ENCODE results near the gene MED16. TPM values are rescaled to one million over a fixed set of nuclear protein-coding genes. Genes with fewer than 3 reads are reported as not detected.

MED16 gene
- total and polyA plus RNA-seq, 10 of the 15 experiments (the other 5 are each of a cell fraction or from before 2014, with no cell fraction given): 0.56 to 51.1 (median 13.6) TPM

GRCh38 chr19:939439-939838 is 46.5 kb upstream of the MED16 start:
- Histone ChIP-seq H3K9me3 (replicated peaks; ENCODE audit: control insufficient read depth, insufficient read depth, low read length) (peaks cover 4% of the 10 kb centered on the region), H2AFZ (ENCODE audit: control insufficient read depth, low read depth, low read length) (no peak overlapping the region), H3K9ac (ENCODE audit: control insufficient read depth, insufficient read depth, low read length) (no peak overlapping the region), H3K27me3 (replicated peaks in 1 of 2; ENCODE audit: control insufficient read depth in 2 of 2, insufficient read depth in 2 of 2, low read length in 1 of 2) (no peaks in the 10 kb centered on the region), H4K20me1 (ENCODE audit: control insufficient read depth, insufficient read depth) (no peaks in the 10 kb centered on the region; the same call in 1 of the 2 replicates), H3K4me1 (ENCODE audit: control insufficient read depth, insufficient read depth, low read length) (peaks cover 7% of the 10 kb centered on the region), H3K79me2 (ENCODE audit: control insufficient read depth, insufficient read depth, low read length) (peaks cover 68% of the 10 kb centered on the region), H3K36me3 (ENCODE audit: control insufficient read depth in 2 of 2, insufficient read depth in 2 of 2, low read length in 1 of 2) (peaks cover 32 to 36% of the 10 kb centered on the region in 2 experiments), H3K4me3 (no peak overlapping the region), H3K4me2 (ENCODE audit: control insufficient read depth, insufficient read depth) (peak overlapping the region; percentile 79; the same call in 1 of the 2 replicates), H3K27ac (ENCODE audit: control insufficient read depth, insufficient read depth) (no peak overlapping the region)
- in situ Hi-C loops (cut with MboI): no loop called here
- DNase-seq (ENCODE audit: low read depth, low spot score) (no peak), FAIRE-seq (no peak), ATAC-seq (no peak)
- no TSS peak for BruUV-seq (replicated peaks)
- WGBS (ENCODE audit: insufficient coverage, insufficient replicate concordance, low lambda C conversion rate, missing lambda C conversion rate): 89% methylated on average over 22 of the region's 22 CpGs
- ChIA-PET SMC1A (ENCODE audit: uncharacterized antibody, unreplicated experiment) (no interaction called here), POLR2A (interaction anchor here (1.3 kb wide), 1 partner anchor 9 kb away, joined by 3 read pairs; no protein-coding TSS in a partner anchor), CTCF (interaction anchor here (1.2 kb wide), 1 partner anchor 43 kb away, joined by 3 read pairs; no protein-coding TSS in a partner anchor), RAD21 (ENCODE audit: unreplicated experiment) (no interaction called here)
- intact Hi-C loops (cut with micrococcal nuclease; ENCODE audit: unreplicated experiment): no loop called here
- TF ChIP-seq RFX5 (IDR thresholded peaks at IDR 0.05; ENCODE audit: low read depth, low read length): no peak
- TF ChIP-seq NKRF (conservative IDR thresholded peaks at IDR 0.05): no peak
- no peak for TF ChIP-seq TCF3 (IDR thresholded peaks at IDR 0.05; ENCODE audit: borderline replicate concordance, insufficient read depth, low read depth, low read length)
- no peak for TF ChIP-seq RAD21 (IDR thresholded peaks at IDR 0.05; ENCODE audit: insufficient read depth, low read depth, low read length)
- TF ChIP-seq WRNIP1 (IDR thresholded peaks at IDR 0.05; ENCODE audit: borderline replicate concordance, low read depth, low read length): no peak
- no peak for TF ChIP-seq SMARCA5 (IDR thresholded peaks at IDR 0.05)
- no peak for TF ChIP-seq FOS (IDR thresholded peaks at IDR 0.05; ENCODE audit: borderline replicate concordance, extremely low read depth, insufficient read length)
- TF ChIP-seq YY1 (IDR thresholded peaks at IDR 0.05; ENCODE audit: low read depth, low read length): no peak
- no peak for TF ChIP-seq USF1 (IDR thresholded peaks at IDR 0.05; ENCODE audit: borderline replicate concordance, extremely low read length, insufficient read depth, low read depth, low read length)
- TF ChIP-seq NBN (IDR thresholded peaks at IDR 0.05): no peak
- TF ChIP-seq EP300 (IDR thresholded peaks at IDR 0.05; ENCODE audit: borderline replicate concordance in 1 of 2, control insufficient read depth in 1 of 2, low read depth in 2 of 2, low read length in 2 of 2): no peak
- TF ChIP-seq E2F8 (IDR thresholded peaks at IDR 0.05; ENCODE audit: low read depth, partially characterized antibody): no peak
- no peak for TF ChIP-seq ZBTB11 (CRISPR knock-in tag; IDR thresholded peaks at IDR 0.05)
- TF ChIP-seq HDAC6 (IDR thresholded peaks at IDR 0.05; ENCODE audit: unreplicated experiment): no peak
- no peak for TF ChIP-seq FOXM1 (IDR thresholded peaks at IDR 0.05; ENCODE audit: low read depth, low read length)
